Mesothelial cell of epicardium (in vitro differentiated cells): Measurements from ENCODE around the gene NFASC. TPM values are rescaled to one million over a fixed set of nuclear protein-coding genes. Genes with fewer than 3 reads are reported as not detected.

Source experiments
- DNase-seq, 2 experiments: peaks; one replicate each; pipeline ENCODE4 v3.0.0; 2021; ENCODE audit warnings: low spot score in 2 of 2; ENCODE audit not compliant: unreplicated experiment in 2 of 2
- H3K27ac Mint-ChIP-seq: 2 replicates; pipeline ENCODE4 v1.8.0; 2021; ENCODE audit warnings: mixed read lengths
- H3K27me3 Mint-ChIP-seq: 2 replicates; pipeline ENCODE4 v1.8.0; 2021; ENCODE audit warnings: low read depth, mixed read lengths
- H3K36me3 Mint-ChIP-seq: 2 replicates; pipeline ENCODE4 v1.8.0; 2021; ENCODE audit warnings: mixed read lengths
- H3K4me1 Mint-ChIP-seq: 2 replicates; pipeline ENCODE4 v1.8.0; 2021; ENCODE audit warnings: mixed read lengths
- H3K4me3 Mint-ChIP-seq: 2 replicates; pipeline ENCODE4 v1.8.0; 2021; ENCODE audit warnings: mild to moderate bottlenecking, moderate library complexity, mixed read lengths
- H3K9me3 Mint-ChIP-seq: 2 replicates; pipeline ENCODE4 v1.8.0; 2021; ENCODE audit warnings: mixed read lengths
- CTCF ChIP-seq: fragments of 200-600 bp; sonication (generic); IDR thresholded peaks from one replicate; pipeline ENCODE4 v1.5.0; 2021; ENCODE audit warnings: antibody characterized with exemption; ENCODE audit not compliant: unreplicated experiment
- total RNA-seq: library from RNA; stranded (reverse); gene quantifications from 3 replicates; pipeline ENCODE4 v1.2.1, GENCODE V29; 2021

Gene NFASC
- total RNA-seq, 1 donor from 2014 or later: 0.72 TPM

- TF ChIP-seq CTCF: no peak
- Mint-ChIP-seq H3K36me3 (no peaks in the 10 kb centered on the region), H3K9me3 (no peaks in the 10 kb centered on the region), H3K4me1 (no peaks in the 10 kb centered on the region), H3K27me3 (no peaks in the 10 kb centered on the region), H3K27ac (no peak overlapping the region), H3K4me3 (no peak overlapping the region)
- no peak for DNase-seq
Measured at GRCh38 chr1:205071801-205072200, 201.1 kb downstream of the NFASC start.

GRCh38 chr1:205072286-205072685 lies 201.6 kb downstream of the NFASC start:
- DNase-seq: no peak
- Mint-ChIP-seq H3K27me3 (no peaks in the 10 kb centered on the region), H3K27ac (no peak overlapping the region), H3K4me3 (no peak overlapping the region), H3K36me3 (no peaks in the 10 kb centered on the region), H3K4me1 (no peaks in the 10 kb centered on the region), H3K9me3 (no peaks in the 10 kb centered on the region)
- TF ChIP-seq CTCF: no peak

Other genes starting within 250 kb of the NFASC start
- gene LRRN2, start 185.1 kb upstream of the NFASC start, total RNA-seq: 3.3 to 4.3 TPM (median 3.9 TPM) in 3 replicates
- 0.11 to 0.38 TPM (median 0.29 TPM) in 3 replicates for gene CNTN2, start 172.3 kb downstream of the NFASC start, total RNA-seq
- gene TMEM81, start 213.6 kb downstream of the NFASC start, total RNA-seq: 3.3 to 4.6 TPM (median 4.4 TPM) in 3 replicates